ENCODE data around the gene ST3GAL4.
"Not testable (repeated sequence)": the region's sequence is repeated elsewhere in the genome, so short reads cannot be mapped to it uniquely, and the experiment has no call there.

Gene ST3GAL4

DNA sequence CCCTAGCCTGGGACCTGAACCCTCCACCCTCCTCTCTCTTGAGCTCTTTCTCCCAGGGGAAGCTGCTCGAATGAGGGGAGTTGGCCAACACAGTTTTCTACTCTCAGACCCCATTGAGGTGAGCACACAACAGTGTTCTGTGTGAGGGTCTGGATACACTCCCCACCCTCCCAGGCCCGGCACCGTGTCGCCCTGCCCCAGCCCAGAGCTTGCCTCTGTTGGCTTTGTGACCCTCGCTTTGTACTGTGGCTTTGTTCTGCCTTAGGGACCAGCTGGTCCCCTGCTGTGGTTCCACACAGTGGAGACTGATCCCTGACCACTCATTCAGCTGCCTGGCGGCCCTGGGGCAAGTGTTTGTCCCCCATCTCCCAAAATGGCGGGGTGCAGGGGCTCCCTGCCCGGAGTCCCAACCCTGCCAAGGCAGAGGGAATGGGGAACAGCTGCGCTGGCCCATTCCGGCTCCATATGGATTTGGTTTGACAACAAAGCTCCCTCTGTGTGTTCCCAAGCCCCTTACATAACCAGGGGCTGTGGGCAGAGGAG lies 8.3 kb downstream of the ST3GAL4 start:
- no peak overlapping the region for H3K4me3 ChIP-seq (replicated peaks; ENCODE audit: low read depth, low read length)
- no peak for DNase-seq (ENCODE audit: low read depth)
- TF ChIP-seq, protein P1, sequence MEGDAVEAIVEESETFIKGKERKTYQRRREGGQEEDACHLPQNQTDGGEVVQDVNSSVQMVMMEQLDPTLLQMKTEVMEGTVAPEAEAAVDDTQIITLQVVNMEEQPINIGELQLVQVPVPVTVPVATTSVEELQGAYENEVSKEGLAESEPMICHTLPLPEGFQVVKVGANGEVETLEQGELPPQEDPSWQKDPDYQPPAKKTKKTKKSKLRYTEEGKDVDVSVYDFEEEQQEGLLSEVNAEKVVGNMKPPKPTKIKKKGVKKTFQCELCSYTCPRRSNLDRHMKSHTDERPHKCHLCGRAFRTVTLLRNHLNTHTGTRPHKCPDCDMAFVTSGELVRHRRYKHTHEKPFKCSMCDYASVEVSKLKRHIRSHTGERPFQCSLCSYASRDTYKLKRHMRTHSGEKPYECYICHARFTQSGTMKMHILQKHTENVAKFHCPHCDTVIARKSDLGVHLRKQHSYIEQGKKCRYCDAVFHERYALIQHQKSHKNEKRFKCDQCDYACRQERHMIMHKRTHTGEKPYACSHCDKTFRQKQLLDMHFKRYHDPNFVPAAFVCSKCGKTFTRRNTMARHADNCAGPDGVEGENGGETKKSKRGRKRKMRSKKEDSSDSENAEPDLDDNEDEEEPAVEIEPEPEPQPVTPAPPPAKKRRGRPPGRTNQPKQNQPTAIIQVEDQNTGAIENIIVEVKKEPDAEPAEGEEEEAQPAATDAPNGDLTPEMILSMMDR (IDR thresholded peaks at IDR 0.05; ENCODE audit: low read length, missing control alignments) = no peak

DNA sequence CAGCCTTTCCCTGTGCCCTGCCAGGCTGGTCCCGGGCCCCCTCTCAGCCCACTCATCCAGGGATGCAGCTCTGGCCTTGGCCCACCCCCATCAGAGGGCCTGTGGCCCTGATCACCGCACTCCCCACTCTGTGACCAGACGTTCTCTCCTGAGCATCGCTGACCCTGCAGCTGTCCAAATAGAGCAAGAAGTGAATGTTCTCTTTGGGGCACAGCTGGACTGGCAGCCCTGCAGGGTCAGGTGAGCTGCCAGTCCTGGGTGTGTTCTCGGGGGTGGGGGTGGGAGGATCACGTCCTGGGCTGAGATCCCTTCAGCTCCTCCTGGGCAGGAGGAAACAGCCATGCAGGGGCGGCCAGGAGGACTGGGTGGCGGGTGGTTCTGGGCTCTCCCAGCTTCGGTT lies 9.2 kb downstream of the ST3GAL4 start:
- not testable (repeated sequence) for H3K4me3 ChIP-seq (replicated peaks; ENCODE audit: low read depth, low read length); DNase-seq (ENCODE audit: low read depth)

DNA sequence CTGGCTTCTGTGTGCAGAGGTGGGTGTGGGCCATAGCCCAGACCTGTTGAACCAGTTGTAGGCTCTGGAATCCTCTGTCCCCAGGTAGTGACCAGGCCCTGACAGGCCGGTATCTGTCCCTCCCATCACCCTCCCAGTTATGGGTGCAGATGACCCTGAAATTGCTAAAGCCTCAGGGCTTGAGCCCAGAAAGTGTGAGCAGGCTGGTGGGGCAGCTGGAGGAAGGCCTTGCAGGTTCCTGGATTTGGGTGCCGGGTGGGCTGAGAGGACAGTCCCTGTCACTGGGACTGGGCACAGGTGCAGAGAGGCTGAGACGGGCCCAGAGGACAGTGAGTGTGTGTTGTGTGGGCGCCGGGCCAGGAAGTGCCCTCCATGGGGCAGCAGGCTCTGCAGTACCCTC lies 10.0 kb downstream of the ST3GAL4 start:
- not testable (repeated sequence) for DNase-seq (ENCODE audit: low read depth); H3K4me3 ChIP-seq (replicated peaks; ENCODE audit: low read depth, low read length)

DNA sequence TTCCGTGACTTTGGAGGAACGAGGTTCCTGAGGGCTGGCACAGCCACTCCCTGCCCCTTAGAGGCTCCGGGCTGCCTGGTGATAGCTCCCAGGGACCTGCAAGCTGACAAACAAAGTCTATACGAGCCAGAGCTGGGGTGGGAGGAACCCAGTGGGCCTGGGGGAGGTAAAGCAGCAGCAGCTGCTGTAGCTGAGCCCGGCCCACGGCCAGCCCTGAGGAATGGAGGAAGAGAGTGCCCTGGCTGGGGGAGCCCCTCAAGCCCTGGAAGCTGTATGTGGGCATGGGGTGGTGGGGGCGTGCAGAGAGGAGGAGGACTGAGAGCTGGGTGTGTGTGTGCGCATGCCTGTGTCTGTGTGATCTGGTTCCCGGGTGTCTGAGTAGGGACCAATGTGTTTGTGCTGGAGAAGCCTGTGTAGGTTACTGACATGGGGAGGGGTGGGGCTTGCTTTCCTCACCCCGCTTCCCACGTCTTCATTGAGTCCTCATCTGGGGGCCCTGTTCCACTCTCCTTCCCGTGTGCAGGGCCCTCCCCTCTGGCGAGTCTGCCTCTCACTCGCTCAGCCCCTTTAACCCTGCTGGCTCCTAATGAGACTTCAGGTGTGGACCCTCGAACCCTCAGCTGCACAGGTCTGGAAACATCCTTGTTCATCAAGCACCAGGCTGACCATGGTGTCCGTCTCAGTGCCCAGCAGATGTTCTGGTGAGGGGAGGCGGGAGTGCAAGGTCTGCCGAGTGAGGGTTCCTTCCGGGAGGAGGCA lies 10.8 kb downstream of the ST3GAL4 start:
- no peak overlapping the region for H3K4me3 ChIP-seq (replicated peaks; ENCODE audit: low read depth, low read length)
- no peak for DNase-seq (ENCODE audit: low read depth)
- TF ChIP-seq, protein P1 (IDR thresholded peaks at IDR 0.05; ENCODE audit: low read length, missing control alignments) = no peak

DNA sequence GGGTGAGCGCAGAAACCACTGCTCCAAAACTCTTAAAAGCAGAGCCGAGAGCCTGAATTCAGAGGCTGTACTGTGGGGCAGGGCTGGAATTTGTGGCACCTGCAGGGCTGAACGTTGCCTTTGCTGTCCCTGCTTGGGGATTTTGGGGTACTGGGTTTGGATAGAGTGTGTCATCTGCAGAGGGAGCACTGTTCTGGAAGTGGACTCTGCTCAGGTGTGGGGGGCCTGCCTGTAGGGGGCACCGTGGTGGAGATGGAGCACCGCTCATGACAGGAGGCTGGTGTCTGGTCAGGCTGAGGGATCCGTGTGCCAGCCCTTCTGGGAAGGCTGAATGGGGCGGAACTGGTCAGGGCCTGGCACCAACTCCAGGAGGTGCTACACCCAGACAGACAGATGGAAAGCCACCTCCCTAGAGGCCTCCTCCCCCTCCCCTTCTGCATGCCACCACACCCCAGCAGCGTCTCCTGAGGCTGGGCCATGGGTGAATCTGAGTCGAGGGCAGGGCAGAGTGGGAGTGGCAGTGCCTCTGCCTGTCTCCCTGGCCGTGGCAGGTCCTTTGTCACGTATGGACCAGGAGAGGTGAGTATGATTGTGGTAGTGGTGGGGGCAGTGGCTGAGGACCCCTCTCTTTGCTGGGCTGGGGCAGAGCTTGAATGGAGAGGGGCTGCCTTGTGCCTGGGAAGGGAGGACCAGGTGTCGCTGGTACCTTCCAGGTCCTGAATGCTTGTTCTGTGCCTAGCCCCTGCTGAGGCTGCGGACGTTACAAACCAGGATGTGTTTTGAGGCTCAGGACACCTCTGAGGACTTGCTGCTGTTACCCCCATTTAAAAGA lies 11.6 kb downstream of the ST3GAL4 start:
- not testable (repeated sequence) for DNase-seq (ENCODE audit: low read depth); H3K4me3 ChIP-seq (replicated peaks; ENCODE audit: low read depth, low read length)

DNA sequence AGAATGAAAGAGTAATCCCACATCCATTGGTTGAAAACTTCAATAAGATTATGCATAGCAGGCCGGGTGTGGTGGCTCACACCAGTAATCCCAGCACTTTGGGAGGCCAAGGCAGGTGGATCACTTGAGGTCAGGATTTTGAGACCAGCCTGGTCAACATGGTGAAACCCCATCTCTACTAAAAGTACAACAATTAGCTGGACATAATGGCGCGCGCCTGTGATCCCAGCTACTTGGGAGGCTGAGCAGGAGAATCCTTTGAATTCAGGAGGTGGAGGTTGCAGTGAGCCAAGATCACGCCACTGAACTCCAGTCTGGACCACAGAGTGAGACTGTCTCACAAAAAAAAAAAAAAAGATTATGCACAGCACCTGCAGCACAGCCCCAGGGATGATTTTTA lies 12.3 kb downstream of the ST3GAL4 start:
- not testable (repeated sequence) for DNase-seq (ENCODE audit: low read depth); H3K4me3 ChIP-seq (replicated peaks; ENCODE audit: low read depth, low read length)

DNA sequence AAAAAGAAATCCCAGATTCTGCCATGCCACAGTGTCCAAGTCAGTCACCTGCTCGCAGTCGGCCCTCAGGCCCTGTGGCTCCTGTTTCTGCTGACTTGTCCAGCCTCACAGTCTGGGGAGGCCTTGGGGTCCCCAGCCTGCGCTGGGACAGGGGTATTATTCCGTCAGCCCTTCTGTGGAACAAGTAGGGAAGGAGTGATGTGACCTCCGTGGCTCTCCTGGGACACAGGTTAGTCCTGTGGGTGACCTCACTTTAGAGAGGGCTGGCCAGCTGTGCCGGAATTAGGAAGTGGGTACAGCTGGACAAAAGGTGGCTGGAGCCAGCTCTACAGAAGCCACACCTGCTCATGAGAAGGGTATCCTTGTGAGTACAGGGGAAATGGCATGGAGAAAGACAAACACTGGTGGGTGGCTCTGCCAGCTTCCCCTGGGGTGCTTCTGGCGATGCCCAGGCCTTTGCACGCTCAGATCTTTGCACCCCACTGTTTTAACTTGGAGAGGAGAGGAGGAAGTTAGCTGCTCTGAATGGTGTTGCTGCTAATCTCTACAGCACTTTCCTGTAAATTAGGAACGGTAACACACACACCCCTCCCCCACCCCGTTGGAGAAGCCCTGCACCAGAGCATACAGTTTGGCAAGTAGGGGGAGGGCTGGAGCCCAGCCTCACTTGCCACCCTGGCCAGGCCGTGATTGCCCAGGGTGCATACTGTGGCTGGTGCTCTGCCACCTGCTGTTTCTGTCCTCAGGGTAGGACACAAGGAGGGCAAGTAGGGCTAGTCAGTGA lies 13.0 kb downstream of the ST3GAL4 start:
- not testable (repeated sequence) for H3K4me3 ChIP-seq (replicated peaks; ENCODE audit: low read depth, low read length); DNase-seq (ENCODE audit: low read depth)

DNA sequence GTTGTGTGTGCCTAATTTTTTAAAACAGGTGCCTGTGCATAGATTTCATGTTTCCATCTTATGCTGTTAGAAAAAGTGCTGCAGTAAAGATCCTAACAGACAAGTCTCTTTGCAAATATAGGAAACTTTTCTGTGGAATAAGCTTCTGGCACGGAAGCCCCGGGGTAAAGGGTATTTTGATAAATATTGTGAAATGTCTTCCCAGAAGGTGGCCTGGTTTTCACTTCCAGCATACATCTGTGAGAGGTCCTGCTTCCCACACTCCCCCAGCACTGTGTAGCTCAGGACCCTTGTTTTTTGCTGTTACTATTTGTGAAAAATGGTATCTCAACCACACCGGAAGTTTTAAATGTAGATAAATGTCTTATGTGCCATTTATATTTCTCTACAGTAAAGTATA lies 14.5 kb downstream of the ST3GAL4 start:
- no peak overlapping the region for H3K4me3 ChIP-seq (replicated peaks; ENCODE audit: low read depth, low read length)
- DNase-seq (ENCODE audit: low read depth) = peak; percentile 53
- TF ChIP-seq, protein P1 (IDR thresholded peaks at IDR 0.05; ENCODE audit: low read length, missing control alignments) = no peak

DNA sequence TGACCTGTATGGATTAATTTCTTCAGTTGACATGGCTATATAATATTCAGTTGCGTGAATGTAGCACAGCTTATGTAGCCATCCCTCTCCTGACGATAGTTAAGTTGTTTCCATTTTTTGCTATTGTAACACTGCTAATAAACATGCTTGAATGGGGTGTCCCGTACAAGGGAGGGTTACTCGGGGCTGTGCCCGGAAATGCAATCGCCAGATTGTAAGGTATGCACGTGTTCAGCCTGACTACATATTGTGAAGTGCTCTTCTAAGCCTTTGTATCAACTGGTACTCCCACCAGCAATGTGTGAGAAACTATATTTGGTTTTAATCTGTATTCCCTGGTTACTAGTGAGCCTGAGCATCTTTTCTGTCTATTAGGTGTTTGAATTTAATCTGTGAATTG lies 16.1 kb downstream of the ST3GAL4 start:
- DNase-seq (ENCODE audit: low read depth) = no peak
- TF ChIP-seq, protein P1 (IDR thresholded peaks at IDR 0.05; ENCODE audit: low read length, missing control alignments) = no peak
- H3K4me3 ChIP-seq (replicated peaks; ENCODE audit: low read depth, low read length) = no peak overlapping the region

DNA sequence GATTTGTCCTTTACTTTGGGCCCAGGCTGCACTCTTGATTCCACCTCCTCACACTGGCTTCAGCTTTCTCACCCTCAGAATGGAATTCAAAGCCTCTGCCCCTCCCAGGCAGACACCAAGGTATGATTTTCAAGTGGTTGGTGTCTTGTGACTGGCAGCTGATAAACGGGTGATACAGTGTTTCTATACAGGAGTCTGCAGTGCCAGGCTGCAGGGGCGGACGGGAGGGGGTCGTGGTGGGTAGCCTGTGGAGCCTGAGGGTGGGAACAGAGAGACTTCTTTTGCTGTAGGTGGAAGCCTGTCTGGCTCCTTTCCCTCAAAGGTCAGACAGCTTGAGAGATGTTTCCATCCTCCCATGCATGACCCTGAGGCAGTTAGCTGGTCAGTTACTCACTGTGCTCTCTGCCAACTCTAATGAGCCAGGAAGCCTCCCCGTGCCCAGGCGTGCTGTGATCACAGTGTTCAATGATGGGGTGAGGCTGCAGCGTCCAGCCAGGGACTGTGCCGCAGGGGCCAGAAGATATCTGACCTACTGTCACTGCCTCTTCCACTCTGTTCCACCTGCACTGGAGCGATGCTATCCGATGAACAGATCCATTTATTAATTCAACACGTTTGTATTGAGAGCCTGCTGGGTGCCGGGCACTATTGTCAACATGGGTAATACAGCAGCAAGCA lies 18.0 kb downstream of the ST3GAL4 start:
- DNase-seq (ENCODE audit: low read depth); H3K4me3 ChIP-seq (replicated peaks; ENCODE audit: low read depth, low read length): not testable (repeated sequence)

DNA sequence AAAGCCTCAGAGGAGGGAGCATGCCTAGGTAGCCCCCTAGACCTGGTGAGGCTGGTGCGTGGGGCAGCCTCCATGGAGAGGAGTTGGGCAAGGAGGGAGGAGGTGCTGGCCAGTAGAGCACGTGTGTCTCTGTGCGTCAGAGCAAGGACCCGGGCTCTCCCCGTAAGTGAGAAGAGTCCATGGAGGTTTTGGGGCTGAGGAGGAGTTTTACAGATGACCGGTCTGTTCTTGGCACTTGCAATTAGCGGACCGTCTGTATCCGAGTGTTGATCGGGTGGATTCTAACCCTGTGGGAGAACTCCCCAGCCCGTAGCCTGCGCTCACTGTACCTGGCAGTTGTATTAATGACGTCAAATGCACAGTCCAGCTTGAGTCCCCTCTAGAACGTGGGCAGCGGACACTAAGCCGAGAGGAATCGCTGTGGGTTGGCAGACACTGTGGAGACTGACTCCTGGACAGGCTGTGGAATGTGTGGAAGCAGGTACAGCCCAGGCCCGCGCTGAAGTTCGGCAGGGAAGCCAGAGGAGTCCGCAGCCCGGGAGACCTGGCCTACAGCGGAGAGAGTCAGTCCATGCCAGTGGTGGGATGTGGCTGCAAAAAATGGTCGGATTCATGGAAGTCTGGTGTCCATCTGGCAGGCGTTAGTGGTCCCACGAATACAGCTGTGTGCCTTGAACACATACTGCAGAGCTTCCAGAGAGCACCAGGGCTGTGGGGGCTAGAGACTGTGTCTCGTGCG lies 19.2 kb downstream of the ST3GAL4 start:
- H3K4me3 ChIP-seq (replicated peaks; ENCODE audit: low read depth, low read length); DNase-seq (ENCODE audit: low read depth): not testable (repeated sequence)
